Hematopoietic multipotent progenitor cell treated with erythropoietin and hydrocortisone succinate and interleukin-3 and kit ligand, for 8 days (in vitro differentiated cells): ENCODE data around the gene CACNA1I.
"Not testable (repeated sequence)": the region's sequence is repeated elsewhere in the genome, so short reads cannot be mapped to it uniquely, and the experiment has no call there.

Source experiments
- DNase-seq: peaks from one replicate; pipeline ENCODE4 v3.0.0-alpha.2; 2015

Gene CACNA1I

DNA sequence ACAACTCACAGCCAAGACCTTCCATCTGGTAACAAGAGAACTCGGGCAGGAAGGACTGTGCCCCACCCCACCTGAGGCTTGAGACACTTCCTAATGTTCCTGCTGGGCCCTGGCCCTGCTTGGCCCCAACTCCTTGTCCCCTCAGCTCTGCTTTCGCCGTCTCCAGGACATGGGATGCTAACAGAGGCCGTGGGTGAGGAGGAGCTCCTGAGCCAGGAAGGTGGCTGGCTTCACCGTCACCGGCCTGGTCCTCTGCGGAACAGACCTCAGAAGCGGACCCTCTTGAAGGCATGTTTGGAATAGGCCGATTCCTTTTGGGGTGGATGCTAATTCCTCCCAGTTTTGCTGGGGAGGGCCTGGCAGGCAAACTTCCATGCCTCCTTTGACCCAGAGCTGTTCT, 154.3 kb downstream of the CACNA1I start:
- DNase-seq = no peak

DNA sequence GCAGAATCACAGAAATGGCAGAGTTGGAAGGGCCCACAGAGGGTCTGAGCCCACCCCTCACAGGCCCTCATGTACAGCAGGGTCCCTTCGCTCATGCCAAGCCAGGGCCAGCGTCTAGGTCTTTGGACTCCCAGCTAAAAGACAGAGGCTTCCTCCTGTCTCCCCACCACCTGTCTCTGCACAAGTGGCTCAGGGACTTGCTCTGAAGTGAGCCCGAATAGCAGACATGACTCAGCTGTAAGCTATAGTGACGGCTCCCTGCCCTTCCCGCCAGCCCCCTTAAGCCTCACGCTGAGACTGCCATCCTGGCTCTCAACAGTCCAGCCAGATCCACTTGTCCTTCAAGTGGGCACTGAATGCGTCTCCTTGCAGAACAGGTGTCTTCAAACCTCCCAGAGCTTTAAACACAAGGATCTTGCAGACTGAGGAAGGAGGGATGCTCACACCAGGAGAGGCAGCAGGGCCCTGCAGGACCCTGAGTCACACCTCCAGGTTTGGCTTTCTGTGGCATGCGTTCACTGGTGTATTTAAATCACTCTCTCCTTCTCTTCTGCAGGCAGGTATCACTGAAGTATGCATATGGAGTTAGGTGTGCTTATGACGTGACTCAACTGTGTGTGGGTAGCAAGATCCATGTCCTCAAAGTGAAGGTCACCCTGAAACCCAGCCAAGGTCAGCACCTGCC, 154.9 kb downstream of the CACNA1I start:
- DNase-seq = no peak

- DNase-seq = no peak
Observed at GRCh38 chr22:39727541-39727940, 157.0 kb downstream of the CACNA1I start.

DNA sequence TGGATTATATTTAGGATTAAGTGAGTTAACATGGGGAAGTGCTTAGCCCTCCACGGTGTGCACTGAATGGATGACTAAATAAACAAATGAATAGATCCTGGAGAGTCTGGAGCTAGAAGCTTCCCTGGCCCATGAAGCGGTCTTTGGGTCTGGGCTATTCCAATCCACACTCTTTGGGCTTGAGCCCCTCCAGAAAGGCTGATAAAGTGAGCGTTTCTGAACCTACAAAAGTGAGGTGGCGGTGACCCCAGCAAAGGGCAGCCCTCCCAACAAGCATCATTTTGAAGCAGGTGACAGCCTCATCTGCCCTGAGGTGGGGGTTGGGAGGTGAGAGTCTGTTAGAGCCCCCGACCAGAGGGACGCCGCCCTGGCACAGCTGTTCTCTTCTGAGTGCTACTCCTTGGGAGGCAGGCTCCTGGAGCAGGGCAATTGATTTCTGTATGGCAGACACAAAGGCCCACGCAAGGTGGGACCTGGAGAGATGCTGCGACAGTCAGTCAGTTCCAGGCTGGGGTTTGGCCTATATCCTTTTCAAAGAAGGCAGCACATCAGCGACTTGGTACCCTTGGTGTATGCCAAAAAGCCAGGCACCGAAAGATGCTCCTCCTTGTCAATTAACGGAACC, 157.8 kb downstream of the CACNA1I start:
- no peak for DNase-seq

DNA sequence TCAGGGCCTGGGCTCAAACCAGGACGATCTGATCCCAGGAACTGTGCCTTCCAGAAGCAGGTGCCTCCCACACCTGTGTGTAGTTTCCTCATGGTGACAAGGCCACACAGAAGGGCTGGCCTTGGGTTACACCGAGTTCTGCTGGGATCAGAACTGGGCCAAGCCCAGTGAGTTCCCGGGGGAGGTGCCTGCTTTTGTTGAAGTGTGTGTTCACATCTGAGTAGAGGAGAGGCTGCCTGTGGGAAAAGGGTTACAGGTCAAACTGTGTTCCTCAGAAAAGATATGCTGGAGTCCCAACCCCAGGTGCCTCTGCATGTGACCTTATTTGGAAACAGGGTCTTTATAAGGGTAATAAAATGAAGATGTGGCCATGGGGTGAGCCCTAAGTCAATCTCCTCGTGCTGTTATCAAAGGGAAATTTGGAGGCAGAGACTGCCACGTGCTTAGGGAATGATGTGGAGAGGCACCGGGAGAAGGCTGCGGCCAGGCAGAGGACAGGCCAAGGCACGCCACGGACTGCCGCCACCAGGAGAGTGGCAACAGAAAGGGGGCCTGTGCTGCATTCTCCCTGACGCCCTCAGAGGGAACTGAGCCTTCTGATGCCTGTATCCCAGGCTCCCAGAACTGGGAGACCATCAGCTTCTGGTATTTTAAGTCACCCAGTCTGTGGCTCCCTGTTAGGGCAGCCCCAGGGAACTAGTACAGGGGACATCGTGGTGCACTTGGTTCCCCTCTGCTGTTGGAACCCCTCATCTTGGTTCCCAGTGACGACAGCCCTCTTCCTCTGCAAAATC, 158.8 kb downstream of the CACNA1I start:
- DNase-seq = no peak

DNA sequence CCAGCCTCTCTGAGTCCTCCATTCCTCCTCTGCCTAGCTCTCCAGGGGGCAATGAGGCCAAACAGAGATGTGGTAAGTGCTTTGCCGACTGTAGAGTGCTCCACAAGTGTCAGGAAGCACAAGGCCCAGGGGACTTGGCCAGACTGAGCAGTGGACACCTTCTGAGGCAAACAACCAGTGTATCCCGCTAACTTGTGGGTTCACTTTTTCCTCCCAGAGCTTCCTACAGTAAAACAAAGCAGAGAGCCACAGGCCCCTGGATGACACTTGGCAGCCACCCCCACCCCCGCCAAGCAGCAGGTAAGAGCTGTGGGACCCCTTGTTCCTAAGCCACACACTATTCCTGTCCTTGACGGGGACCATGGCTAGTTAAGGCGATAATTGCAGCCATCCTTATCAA, 160.9 kb downstream of the CACNA1I start:
- DNase-seq = no peak

- no peak for DNase-seq
Observed at GRCh38 chr22:39731881-39732555, 161.5 kb downstream of the CACNA1I start.

GRCh38 chr22:39732625-39733024, 162.1 kb downstream of the CACNA1I start:
- no peak for DNase-seq

DNA sequence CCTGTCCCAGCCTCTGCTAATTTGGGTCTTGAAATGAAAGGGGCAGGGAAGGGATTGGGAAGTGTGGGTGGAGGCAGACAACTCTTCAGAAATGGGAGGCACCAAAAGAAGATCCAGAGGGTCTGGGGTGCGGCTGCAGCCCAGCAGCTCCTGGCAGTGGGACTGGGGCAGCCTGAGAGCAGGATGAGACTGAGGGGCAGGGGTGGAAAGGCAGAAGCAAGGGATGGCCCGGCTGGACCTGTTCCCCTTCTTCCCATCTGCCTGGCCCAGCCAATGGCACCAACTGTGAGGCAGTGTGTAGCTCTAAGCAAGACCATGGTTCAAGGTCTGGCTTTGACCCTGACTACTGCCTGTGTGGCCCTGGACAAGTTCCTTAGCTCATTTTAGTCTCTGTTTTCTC, 162.6 kb downstream of the CACNA1I start:
- DNase-seq = no peak

DNA sequence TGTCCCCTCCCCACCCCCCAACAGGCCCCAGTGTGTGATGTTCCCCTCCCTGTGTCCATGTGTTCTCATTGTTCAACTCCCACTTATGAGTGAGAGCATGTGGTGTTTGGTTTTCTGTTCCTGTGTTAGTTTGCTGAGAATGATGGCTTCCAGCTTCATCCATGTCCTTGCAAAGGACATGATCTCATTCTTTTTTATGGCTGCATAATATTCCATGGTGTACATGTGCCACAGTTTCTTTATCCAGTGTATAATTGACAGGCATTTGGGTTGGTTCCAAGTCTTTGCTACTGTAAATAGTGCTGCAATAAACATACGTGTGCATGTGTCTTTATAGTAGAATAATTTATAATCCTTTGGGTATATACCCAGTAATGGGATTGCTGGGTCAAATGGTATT, 163.5 kb downstream of the CACNA1I start:
- DNase-seq = not testable (repeated sequence)

GRCh38 chr22:39734866-39735265, 164.3 kb downstream of the CACNA1I start:
- DNase-seq = no peak

GRCh38 chr22:39735776-39736175, 165.2 kb downstream of the CACNA1I start:
- DNase-seq = no peak

GRCh38 chr22:39738746-39739145, 168.2 kb downstream of the CACNA1I start:
- no peak for DNase-seq
